ENCODE measurements around the gene DENND1B.
"Not testable (repeated sequence)": the region's sequence is repeated elsewhere in the genome, so short reads cannot be mapped to it uniquely, and the experiment has no call there.

DENND1B gene

DNA sequence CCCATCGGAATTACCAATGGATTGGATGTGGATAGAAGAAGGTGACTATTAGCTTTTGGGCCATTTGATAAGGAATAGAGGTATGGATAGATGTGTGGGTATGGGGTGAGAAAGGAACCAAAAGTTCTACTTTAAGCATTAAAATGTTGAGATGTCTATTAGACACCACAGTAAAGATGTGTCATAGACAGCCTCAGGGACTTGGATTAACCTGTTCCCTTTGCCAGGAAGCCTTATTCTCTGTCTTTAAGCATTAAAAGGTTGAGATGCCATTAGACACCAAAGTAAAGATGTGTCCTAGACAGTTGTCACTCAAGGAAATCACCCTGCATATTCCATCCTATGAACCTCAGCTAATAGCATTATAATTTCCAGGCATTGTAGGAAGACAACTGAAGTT is 11.0 kb upstream of the DENND1B start:
- DNase-seq (ENCODE audit: low read depth in 2 of 2, low spot score in 1 of 2): no peak

DNA sequence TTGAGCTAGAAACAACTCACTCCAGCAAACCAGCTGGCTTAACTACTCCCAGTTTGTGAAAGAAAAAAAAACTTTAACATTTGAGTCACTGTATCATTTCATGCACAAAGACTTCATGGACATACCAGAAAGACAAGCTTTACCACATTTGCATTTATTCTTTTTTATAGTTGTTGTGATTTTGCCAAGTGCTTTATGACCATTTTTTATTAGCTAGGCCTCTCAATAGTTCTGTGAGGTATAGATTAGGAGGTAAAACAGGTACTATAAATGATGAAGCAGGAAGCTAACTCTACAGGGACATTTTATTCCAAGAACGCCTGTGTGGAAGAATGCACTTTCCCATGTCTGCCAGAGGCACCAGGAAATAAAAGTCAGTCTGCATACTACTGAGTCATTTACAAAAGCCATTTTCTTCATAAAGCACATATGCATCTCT is 8.2 kb upstream of the DENND1B start:
- no peak for DNase-seq (ENCODE audit: low read depth in 2 of 2, low spot score in 1 of 2)

DNA sequence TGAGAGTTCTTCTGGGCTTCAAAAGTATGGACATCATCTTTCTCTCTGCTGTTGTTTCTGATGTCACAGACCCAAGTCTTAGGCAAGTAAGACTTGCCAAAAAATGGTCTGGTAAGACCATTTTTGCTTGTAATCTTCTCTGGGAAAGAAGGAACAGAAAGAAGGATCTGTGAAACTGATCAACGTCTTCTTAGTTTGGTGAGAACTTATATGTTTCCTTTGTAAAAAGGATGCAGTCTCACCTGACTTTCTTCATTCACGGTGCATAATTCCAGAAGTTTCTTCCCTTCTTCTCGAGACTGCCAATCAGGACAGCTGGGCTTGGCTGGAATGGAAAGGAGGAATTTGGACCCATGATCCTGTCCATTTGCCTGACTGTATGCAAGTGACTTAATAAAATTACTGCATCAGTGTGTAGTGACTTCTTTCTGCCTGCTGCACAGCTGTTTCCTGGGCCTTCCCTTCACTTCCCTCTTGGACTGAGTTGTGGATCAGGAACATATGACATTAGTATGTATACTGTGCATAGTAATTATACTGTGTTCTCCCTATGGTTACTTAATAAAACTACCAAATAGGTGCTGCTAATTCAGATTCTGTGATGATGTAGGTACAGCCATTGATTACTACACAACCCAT is 7.6 kb upstream of the DENND1B start:
- DNase-seq (ENCODE audit: low read depth in 2 of 2, low spot score in 1 of 2): no peak

DNA sequence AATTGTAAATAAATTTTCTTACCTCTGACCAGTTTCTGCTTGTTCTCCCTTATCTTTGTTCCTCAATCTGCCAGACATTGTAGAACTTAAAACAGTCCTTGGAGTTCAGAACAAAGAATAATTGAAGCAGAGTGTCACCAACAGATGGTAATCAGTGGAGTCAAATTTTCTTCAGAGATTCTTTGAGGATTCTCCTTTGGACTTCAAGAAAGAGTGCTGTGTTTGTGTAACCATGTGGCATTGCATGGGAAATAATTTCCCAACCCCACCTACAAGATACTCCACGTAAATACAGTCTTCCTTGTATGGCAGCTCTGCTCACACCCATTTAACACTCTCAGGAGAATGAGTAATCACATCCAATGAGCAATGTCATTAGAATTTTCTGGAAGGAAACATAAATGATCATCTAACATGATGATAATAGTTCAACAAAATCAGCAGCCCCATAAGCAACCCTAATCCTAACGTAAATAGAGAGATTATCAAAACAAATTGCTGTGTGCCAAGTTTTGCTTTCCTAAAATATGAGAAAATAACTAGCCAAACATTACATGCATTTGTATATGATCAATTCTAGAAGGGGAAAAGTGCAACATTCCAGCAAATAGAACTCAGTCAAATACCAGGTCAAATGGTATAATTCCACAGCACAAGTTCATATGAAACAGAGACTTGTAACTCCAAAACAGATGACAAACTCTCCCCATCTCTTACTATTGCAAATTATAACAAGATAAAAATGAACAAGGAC is 6.9 kb upstream of the DENND1B start:
- DNase-seq (ENCODE audit: low read depth in 2 of 2, low spot score in 1 of 2): no peak

DNA sequence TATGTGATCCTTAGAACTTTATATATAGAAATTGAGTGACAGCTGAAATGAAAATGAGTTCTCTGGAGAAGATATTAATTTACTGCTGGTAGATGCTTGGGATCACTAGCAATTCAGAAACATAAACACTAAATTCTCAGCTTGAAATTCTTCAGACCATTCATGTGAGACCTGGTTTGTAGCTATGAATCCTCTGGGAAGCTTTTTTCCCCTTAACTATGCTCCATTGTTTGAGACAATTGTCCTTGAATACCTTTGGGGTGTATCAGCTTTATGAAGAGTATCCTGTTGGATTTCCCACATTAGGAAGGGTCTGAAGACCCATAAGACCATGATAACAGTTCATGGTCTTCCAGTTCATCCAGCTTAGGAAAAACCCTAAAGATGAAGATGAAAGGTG is 4.6 kb upstream of the DENND1B start:
- no peak for DNase-seq (ENCODE audit: low read depth in 2 of 2, low spot score in 1 of 2)

DNA sequence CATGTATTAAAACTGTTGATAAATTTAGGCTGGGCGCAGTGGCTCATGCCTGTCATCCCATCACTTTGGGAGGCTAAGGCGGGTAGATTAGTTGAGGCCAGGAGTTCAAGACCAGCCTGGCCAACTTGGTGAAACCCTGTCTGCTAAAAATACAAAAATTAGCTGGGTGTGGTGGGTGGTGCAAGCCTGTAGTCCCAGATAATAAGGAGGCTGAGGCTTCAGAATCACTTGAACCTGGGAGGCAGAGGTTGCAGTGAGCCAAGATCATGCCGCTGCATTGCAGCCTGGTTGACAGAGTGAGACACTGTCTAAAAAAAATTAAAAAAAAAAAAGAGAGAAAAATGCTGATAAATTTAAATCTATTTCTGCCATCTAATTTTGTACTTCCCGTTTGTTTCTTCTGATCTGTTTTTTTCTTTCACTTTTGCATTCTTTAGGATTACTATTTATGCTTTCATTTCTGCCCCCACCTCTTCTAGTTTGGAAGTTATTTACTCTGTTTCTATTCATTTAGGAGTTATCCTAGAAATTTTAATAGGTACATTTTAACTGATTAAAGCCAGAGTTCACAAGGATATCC is 3.2 kb upstream of the DENND1B start:
- no peak for DNase-seq (ENCODE audit: low read depth in 2 of 2, low spot score in 1 of 2)

DNA sequence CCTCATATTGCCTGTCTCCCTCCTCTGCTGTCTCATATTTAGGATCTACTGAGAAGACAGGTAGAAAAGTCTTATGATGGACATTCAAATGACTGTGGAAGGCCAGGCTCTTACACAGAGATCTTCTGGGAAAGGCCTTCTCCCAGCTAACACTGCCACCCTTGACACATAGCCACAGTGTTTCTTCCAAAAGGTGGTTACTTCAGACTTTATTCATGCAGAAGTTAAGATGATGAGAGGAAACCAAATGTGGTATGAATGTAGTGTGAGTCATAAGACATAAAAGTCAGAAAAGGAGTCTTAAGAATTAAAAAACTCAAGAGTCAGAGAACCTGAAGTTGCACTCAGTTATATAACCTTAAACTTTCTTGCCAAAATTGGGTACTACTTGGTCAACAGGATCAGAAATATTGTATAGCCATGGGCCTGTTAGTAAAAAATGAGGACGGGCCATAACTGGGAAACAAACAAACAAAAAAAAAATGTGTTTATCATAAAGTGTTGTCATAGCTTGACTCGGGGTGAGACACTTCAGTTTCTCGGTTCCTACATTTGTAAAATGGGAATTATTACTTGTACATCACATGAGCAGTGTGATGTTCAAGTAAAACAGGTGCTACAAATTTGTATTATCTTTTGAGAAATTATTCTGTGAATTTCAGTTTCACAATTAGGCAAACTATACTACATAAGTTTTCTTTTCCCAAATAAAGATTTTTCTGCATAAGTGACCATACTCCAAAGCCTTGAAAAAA is 1.2 kb upstream of the DENND1B start:
- DNase-seq (ENCODE audit: low read depth in 2 of 2, low spot score in 1 of 2): no peak

DNA sequence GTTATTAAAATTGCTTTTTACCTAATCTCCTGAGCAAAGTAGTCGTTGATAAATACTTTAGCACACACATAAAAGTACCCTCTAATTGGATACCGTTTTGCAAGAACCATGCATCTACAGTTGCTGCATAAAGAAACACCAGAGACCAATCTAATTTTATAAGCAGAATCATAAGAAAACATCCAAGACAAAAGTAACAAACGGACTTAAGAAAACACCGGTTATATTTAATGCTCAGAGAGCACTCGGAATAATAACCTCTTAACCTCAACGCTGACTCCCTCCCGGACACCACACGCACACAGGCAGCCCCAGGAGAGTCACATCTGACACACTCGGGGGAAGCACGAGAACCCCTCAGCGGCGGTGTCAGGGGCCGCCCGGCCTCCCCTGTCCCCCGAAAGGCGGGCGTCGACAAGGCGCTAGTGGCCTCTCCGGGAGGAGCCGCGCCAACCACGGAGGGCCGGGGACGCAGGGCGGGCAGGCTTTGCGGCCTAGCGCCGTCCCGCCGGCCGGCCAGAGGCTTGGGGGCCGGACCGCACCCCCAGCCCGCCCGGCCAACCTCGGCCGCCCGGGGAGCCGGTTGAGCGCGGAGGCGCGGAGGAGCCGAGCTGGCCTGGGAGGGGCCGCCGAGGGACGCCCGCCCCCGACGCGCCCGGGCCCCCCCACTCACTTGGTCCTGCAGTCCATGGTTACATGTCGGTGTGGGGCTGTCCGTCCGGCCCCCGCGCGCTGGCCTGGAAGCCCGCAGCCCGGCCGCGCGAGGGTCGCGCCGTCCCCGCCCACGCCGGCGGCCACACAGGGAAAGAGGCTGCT is 606 bp downstream of the DENND1B start:
- peak; percentile 28 to 46 for DNase-seq (ENCODE audit: low read depth in 2 of 2, low spot score in 1 of 2)

DNA sequence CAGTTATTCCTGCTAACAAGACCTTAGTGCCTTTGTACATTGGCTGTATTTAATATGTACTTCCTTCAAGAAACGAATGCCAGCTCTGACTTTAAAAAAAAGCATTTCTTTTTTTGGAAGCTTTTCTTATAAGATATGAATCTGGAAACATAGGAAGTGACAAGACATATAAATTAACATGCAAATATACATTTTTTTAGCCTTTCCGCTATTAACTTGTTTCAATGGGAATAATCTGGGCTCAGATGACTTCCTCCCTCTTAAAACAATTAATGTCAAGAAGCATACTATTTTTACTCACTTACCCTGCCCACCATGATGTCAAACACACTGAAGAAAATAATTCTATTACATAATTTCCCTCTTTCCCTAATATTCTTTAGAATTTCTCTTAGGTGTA is 1.4 kb downstream of the DENND1B start:
- DNase-seq (ENCODE audit: low read depth in 2 of 2, low spot score in 1 of 2): no peak

DNA sequence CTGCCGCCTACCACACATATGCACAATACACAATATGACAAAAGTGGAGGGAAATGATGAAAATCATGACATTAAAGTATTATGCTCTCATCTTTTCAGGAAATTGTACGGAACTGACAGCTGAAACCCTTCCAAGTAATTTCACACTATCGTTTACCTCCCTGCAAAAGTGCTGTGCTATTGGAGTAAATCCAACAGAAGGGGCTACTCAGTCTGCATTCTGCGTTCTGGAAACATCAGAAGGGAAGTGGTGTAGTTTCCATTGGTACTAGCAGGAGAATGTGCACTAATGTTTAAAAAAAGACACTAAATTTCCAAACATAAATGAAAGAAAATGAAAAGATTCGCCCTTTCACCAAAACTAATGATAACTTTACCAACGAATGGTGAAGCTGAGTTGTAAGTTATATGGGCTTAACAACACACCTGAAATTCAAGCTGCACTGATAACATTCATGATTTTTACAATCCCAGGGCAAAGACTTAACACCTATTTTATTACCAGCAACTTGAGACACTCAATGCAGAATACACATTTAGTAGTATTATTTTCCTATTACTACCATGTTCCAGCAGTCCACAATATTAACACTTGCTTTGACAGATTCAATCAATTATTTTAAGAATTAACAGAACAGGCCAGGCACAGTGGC is 3.2 kb downstream of the DENND1B start:
- no peak for DNase-seq (ENCODE audit: low read depth in 2 of 2, low spot score in 1 of 2)

DNA sequence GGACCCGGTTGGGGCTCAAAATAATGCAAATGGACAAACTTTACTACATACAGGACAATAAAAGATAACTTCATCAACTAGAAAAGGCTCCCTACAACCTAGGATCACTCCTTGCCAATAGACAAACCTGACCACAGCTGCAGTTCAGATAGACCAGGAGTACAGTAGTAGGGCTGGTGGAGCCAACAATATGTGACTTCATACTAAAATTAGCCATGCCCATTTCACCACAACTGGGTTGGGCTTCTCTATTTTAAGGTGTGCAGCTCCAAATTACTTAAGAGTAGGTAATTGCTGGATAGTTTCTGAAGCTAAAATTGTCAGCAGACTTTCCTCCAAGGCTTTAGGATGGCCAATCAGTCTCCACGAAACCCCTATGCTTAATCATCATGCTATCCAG is 3.9 kb downstream of the DENND1B start:
- no peak for DNase-seq (ENCODE audit: low read depth in 2 of 2, low spot score in 1 of 2)

DNA sequence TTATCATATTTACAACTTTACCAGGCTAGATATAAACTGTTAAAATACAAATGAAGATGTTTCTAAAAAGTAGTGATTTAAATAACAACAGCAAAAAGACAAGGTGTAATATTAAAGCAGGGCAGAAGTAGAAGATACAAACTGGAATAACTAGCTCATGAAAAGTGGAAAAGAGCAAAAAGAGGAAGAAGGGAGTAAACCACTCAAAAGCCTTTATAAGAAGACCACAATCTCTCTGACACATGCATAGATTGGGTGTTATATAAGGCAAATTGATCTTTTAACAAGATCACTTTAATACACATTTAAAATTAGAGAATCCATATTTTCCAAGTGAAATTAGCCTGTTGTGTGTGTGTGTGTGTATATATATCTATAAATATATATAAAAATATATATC is 5.0 kb downstream of the DENND1B start:
- DNase-seq (ENCODE audit: low read depth in 2 of 2, low spot score in 1 of 2): no peak

DNA sequence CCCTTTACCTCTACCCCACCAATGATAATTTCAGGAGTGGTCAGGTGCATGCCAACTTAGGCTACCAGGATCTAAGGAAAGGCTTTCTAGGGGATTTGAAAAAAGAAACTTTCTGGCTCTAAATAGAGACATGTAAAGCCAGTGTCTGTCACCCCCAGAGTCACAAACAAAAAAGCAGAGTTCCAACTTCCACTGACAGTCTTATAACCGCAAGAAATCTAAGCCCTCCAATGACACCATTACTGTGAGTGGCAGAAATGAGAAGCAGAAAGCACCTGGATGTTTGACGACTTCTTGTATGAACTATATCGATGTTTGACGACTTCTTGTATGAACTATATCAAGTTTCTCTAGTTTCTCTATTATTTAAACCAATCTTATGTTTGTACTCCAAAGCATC is 6.0 kb downstream of the DENND1B start:
- no peak for DNase-seq (ENCODE audit: low read depth in 2 of 2, low spot score in 1 of 2)

DNA sequence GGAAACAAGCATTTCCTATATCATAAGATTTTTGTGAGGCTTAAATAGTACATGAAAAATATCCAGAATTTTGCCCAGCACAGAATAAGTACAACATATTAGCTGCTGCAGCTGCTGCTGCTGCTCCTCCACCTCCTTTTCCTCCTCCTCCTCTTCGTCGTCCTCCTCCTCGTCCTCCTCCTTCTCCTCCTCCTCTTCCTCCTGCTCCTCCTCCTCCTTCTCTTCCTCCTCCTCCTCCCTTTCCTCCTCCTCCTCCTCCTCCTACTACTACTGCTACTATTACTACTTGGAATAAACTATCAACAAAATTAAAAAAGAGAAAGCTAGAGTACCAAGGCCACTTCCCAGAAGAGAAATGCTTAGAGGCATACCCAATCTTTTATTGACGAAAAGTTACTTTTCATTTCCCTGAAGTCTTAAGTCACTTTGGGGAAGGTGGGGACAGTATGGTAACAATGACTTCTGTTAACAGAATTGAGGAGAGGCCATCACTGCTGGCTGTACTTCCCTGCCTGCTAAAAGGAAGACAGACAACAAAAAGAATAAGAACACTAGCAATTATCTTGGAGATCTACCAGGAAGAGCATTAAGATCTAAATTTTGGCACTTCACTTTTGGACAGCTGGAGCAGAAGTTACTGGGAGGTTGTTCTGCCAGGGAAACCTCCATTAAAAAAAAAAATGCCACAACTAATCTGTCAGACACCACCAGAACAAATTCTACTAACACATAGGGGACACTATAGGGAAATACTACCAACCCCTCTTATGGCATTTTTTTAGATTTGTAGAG is 7.1 kb downstream of the DENND1B start:
- no peak for DNase-seq (ENCODE audit: low read depth in 2 of 2, low spot score in 1 of 2)

DNA sequence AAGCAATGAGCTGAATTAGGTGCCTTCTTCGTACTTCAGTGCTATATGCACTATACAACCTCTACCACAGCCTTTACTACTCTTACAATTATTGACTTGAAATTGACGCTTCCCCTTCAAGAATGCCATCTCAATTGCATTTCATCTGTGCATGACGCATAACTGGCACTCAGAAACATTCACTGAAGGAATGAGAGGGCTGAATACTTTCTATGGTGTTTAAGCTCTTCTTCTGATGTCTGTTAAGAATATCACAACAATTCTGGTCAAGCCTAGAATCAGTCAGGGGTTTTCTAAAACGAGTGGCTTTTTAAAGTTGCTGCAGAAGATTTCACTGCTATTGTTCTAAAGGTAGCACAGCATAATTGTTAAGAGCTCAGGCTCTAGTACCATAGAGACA is 11.5 kb downstream of the DENND1B start:
- no peak for DNase-seq (ENCODE audit: low read depth in 2 of 2, low spot score in 1 of 2)

DNA sequence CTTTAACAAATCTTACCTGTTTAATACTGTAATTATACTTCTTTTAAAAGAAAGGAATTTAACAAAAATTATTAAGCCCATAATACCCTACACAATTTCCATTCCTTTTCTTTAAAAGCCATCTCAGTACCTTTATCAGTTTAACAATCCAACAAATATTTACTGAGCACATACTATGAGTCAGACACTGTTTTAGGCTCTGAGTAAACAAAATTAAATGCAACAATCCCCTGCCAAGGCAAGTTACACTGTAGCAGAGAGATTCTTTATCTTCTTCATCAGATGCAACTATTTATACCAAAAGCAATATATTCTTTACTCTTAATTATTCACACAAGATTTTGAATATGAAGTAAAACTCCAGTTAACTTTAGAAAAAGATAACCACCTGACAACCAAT is 12.0 kb downstream of the DENND1B start:
- no peak for DNase-seq (ENCODE audit: low read depth in 2 of 2, low spot score in 1 of 2)

DNA sequence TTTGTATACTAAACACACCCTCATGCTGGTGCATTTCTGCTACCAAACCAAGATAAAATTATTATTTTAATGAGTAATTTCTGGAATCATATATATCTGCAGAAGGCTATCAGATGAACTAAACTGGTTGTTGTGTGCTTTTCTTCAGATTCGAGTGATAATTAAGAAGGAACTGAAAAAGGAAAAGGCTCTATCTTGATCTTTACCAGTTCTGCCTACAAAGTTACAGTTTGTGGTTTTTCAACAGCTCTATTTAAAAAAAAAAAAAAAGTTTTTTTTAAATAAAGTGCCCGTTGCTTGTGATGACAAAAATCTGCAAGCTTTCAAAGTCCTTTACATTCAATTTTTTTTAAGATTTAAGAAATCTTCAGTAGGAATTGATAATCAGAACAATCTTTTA is 13.6 kb downstream of the DENND1B start:
- no peak for DNase-seq (ENCODE audit: low read depth in 2 of 2, low spot score in 1 of 2)

DNA sequence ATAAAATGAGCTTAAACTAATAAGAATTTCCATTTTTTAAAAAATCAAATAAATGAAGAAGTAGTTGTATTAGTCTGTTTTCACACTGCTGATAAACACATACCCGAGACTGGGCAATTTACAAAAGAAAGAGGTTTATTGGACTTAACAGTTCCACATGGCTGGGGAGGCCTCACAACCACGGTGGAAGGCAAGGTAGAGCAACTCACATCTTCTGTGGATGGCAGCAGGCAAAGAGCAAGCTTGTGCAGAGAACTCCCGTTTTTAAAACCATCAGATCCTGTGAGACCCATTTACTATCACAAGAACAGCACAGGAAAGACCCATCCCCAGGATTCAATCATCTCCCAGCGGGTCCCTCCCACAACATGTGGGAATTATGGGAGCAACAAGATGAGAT is 19.7 kb downstream of the DENND1B start:
- not testable (repeated sequence) for DNase-seq (ENCODE audit: low read depth in 2 of 2, low spot score in 1 of 2)

DNA sequence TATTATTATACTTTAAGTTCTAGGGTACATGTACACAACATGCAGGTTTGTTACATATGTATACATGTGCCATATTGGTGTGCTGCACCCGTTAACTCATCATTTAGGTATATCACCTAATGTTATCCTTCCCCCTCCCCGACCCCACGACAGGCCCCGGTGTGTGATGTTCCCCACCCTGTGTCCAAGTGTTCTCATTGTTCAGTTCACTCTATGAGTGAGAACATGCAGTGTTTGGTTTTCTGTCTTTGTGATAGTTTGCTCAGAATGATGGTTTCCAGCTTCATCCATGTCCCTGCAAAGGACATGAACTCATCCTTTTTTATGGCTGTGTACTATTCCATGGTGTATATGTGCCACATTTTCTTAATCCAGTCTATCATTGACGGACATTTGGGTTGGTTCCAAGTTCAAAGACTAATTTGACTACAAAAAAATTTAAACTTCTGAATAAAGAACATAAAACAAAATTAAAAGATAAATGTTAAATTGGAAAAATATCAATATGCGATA is 22.6 kb downstream of the DENND1B start:
- not testable (repeated sequence) for DNase-seq (ENCODE audit: low read depth in 2 of 2, low spot score in 1 of 2)

DNA sequence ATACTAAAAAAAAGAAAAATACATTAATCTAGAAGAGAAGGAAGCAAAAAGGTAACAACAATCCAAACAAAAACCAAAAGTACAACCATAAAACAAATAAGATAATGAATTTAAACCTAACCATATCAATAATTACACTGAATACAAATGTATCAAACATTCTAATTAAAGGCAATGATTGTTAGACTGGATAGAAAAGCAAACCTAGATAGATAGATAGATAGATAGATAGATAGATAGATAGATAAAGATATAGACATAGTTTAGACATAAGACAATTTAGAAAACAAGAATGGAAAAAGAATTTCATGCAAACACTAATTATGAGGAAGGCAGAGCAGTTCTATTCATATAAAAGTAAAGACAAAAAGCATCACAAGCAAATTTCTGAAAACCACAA is 24.9 kb downstream of the DENND1B start:
- no peak for DNase-seq (ENCODE audit: low read depth in 2 of 2, low spot score in 1 of 2)

Measured in stimulated activated CD8-positive, alpha-beta memory T cell treated with anti-CD3 and anti-CD28 coated beads, Interleukin-4, amount 100 ng/mL, for 4 hours (primary cell).